ENCODE results near the gene FAM50A. TPM values are rescaled to one million over a fixed set of nuclear protein-coding genes. Genes with fewer than 3 reads are reported as not detected.

The FAM50A gene
- total and polyA plus RNA-seq, 2 donors (not counting 1 experiment from before 2014, with no cell fraction given): 44.5 to 79.8 TPM

- H3K27me3 ChIP-seq (replicated peaks in 1 of 4; ENCODE audit: control extremely low read depth in 1 of 4, control insufficient read depth in 3 of 4, insufficient read depth in 4 of 4, low read length in 3 of 4): no peaks in the 10 kb centered on the region
- no peak overlapping the region for H3K4me2 ChIP-seq (replicated peaks; ENCODE audit: low read depth, low read length, poor library complexity, severe bottlenecking)
- intact Hi-C loops (cut with micrococcal nuclease): no loop called here
- no peaks in the 10 kb centered on the region for H3K9me3 Mint-ChIP-seq (ENCODE audit: insufficient read depth)
- no peak overlapping the region for H2AFZ ChIP-seq (ENCODE audit: insufficient read depth, low read depth, low read length, poor library complexity, severe bottlenecking)
- TF ChIP-seq CTCF (IDR thresholded peaks at IDR 0.05) (no peak), EZH2 (IDR thresholded peaks at IDR 0.05; ENCODE audit: borderline replicate concordance, insufficient read depth, low read depth, low read length, poor library complexity, severe bottlenecking) (no peak)
- H3K27me3 Mint-ChIP-seq: no peaks in the 10 kb centered on the region
- no peak overlapping the region for H3K4me3 ChIP-seq (ENCODE audit: control extremely low read depth in 1 of 5, extremely low read depth in 1 of 5, insufficient read depth in 1 of 5, low read depth in 2 of 5, low read length in 4 of 5)
- peaks cover 0 to 3% of the 10 kb centered on the region in 2 experiments for H3K36me3 ChIP-seq (replicated peaks in 1 of 2; ENCODE audit: control extremely low read depth in 1 of 2, control insufficient read depth in 1 of 2, extremely low read depth in 1 of 2, insufficient read depth in 2 of 2, low read length in 1 of 2)
- DNase-seq (no peak), ATAC-seq (ENCODE audit: low read depth) (no peak)
- H3K27ac Mint-ChIP-seq: no peak overlapping the region
- ChIA-PET POLR2A (no interaction called here), CTCF (no interaction called here)
- H3K4me1 ChIP-seq (ENCODE audit: control insufficient read depth in 2 of 2, insufficient read depth in 2 of 2, low read length in 2 of 2): no peaks in the 10 kb centered on the region
- no peaks in the 10 kb centered on the region for H4K20me1 ChIP-seq (ENCODE audit: control insufficient read depth, insufficient read depth, low read length, poor library complexity, severe bottlenecking)
- H3K4me1 Mint-ChIP-seq: peaks cover 4% of the 10 kb centered on the region
- no peak overlapping the region for H3K4me3 Mint-ChIP-seq
- WGBS (ENCODE audit: insufficient coverage): 95% methylated on average over 10 of the region's 19 CpGs
- no peaks in the 10 kb centered on the region for H3K9me3 ChIP-seq (ENCODE audit: control extremely low read depth in 1 of 3, control insufficient read depth in 2 of 3, insufficient read depth in 1 of 3, low read length in 2 of 3)
- H3K27ac ChIP-seq (ENCODE audit: low read length in 2 of 2): no peak overlapping the region
- H3K79me2 ChIP-seq (ENCODE audit: control insufficient read depth, insufficient read depth, low read length): no peaks in the 10 kb centered on the region
- no peak overlapping the region for H3K9ac ChIP-seq (ENCODE audit: low read length)
These were observed 24.1 kb upstream of the FAM50A start for GRCh38 chrX:154419688-154420401.

DNA sequence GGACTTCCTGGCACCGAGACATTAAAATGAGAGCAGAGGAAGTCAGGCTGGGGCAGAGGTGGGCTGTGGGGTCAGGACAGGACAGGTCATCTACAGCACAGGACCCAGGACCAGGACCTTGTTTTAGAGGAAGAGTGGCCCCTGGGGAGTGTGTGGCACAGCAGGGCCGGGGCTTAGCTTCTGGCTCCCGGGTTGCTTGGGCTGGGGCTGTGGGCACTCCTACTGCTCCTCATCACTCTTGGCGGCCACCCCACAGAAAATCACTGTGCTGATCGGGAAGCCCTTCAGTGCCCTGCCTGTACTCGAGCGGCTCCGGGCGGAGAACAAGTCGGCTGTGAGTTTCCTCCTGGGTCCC lies 23.6 kb upstream of the FAM50A start:
- TF ChIP-seq CTCF (IDR thresholded peaks at IDR 0.05) (no peak), EZH2 (IDR thresholded peaks at IDR 0.05; ENCODE audit: borderline replicate concordance, insufficient read depth, low read depth, low read length, poor library complexity, severe bottlenecking) (no peak)
- DNase-seq (no peak), ATAC-seq (ENCODE audit: low read depth) (no peak)
- no peaks in the 10 kb centered on the region for H3K9me3 Mint-ChIP-seq (ENCODE audit: insufficient read depth)
- H3K27me3 Mint-ChIP-seq: no peaks in the 10 kb centered on the region
- intact Hi-C loops (cut with micrococcal nuclease): no loop called here
- no peak overlapping the region for H3K4me3 Mint-ChIP-seq
- Histone ChIP-seq H3K79me2 (ENCODE audit: control insufficient read depth, insufficient read depth, low read length) (no peaks in the 10 kb centered on the region), H2AFZ (ENCODE audit: insufficient read depth, low read depth, low read length, poor library complexity, severe bottlenecking) (no peak overlapping the region), H3K27ac (ENCODE audit: low read length in 2 of 2) (no peak overlapping the region), H3K4me2 (replicated peaks; ENCODE audit: low read depth, low read length, poor library complexity, severe bottlenecking) (no peak overlapping the region), H3K9me3 (ENCODE audit: control extremely low read depth in 1 of 3, control insufficient read depth in 2 of 3, insufficient read depth in 1 of 3, low read length in 2 of 3) (no peaks in the 10 kb centered on the region), H3K36me3 (replicated peaks in 1 of 2; ENCODE audit: control extremely low read depth in 1 of 2, control insufficient read depth in 1 of 2, extremely low read depth in 1 of 2, insufficient read depth in 2 of 2, low read length in 1 of 2) (peaks cover 0 to 3% of the 10 kb centered on the region in 2 experiments), H3K9ac (ENCODE audit: low read length) (no peak overlapping the region), H4K20me1 (ENCODE audit: control insufficient read depth, insufficient read depth, low read length, poor library complexity, severe bottlenecking) (no peaks in the 10 kb centered on the region), H3K4me3 (ENCODE audit: control extremely low read depth in 1 of 5, extremely low read depth in 1 of 5, insufficient read depth in 1 of 5, low read depth in 2 of 5, low read length in 4 of 5) (no peak overlapping the region), H3K4me1 (ENCODE audit: control insufficient read depth in 2 of 2, insufficient read depth in 2 of 2, low read length in 2 of 2) (no peaks in the 10 kb centered on the region), H3K27me3 (replicated peaks in 1 of 4; ENCODE audit: control extremely low read depth in 1 of 4, control insufficient read depth in 3 of 4, insufficient read depth in 4 of 4, low read length in 3 of 4) (no peaks in the 10 kb centered on the region)
- no peak overlapping the region for H3K27ac Mint-ChIP-seq
- 100% methylated on average over 5 of the region's 10 CpGs for WGBS (ENCODE audit: insufficient coverage)
- POLR2A ChIA-PET: no interaction called here
- CTCF ChIA-PET: no interaction called here
- H3K4me1 Mint-ChIP-seq: peaks cover 4% of the 10 kb centered on the region

Data from B cell (primary cell).